Panc1 (cell line): Measurements from ENCODE around the gene MAP9.

Source experiments
- POLR2AphosphoS5 ChIP-seq: IDR thresholded peaks from 2 replicates; pipeline ENCODE4 v1.6.1; 2012; ENCODE audit warnings: mild to moderate bottlenecking, low read depth, low read length, moderate library complexity
- TF ChIP-seq, protein P1 (sequence below): fragments of 450-650 bp; IDR thresholded peaks from 2 replicates; pipeline ENCODE4 v1.5.1; 2017; ENCODE audit warnings: mild to moderate bottlenecking

DNA sequence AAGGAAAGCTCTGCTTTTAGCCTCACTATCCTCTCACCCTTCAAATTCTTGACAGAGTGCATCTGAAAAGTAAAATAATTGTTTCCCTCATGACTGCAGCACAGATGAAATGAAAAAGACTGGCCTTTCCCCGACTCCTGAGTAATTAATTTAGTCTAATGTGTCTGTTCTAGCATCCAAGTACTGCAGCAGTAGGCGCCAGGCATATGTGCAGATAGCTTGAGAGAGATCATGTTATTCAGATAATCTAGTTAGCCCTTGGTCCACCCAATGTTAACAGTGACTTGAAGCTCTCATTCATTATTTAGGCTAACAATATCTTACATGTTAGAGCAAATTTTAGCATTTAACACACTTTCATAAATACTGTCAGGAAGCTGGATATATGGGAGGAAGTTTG lies 54.0 kb downstream of the MAP9 start:
- no peak for TF ChIP-seq POLR2AphosphoS5
- TF ChIP-seq, protein P1, sequence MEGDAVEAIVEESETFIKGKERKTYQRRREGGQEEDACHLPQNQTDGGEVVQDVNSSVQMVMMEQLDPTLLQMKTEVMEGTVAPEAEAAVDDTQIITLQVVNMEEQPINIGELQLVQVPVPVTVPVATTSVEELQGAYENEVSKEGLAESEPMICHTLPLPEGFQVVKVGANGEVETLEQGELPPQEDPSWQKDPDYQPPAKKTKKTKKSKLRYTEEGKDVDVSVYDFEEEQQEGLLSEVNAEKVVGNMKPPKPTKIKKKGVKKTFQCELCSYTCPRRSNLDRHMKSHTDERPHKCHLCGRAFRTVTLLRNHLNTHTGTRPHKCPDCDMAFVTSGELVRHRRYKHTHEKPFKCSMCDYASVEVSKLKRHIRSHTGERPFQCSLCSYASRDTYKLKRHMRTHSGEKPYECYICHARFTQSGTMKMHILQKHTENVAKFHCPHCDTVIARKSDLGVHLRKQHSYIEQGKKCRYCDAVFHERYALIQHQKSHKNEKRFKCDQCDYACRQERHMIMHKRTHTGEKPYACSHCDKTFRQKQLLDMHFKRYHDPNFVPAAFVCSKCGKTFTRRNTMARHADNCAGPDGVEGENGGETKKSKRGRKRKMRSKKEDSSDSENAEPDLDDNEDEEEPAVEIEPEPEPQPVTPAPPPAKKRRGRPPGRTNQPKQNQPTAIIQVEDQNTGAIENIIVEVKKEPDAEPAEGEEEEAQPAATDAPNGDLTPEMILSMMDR, result no peak
